HG03469 (cell line): Measurements from ENCODE around the gene AKR7A3.
"Not testable (repeated sequence)": the region's sequence is repeated elsewhere in the genome, so short reads cannot be mapped to it uniquely, and the experiment has no call there.

ENCODE experiments used
- ATAC-seq: cut with Tn5 transposase; IDR thresholded peaks from one replicate; pipeline ENCODE4 v1.9.1; 2021; ENCODE audit warnings: mild to moderate bottlenecking, moderate library complexity, moderate number of reproducible peaks; ENCODE audit not compliant: unreplicated experiment

Gene AKR7A3

DNA sequence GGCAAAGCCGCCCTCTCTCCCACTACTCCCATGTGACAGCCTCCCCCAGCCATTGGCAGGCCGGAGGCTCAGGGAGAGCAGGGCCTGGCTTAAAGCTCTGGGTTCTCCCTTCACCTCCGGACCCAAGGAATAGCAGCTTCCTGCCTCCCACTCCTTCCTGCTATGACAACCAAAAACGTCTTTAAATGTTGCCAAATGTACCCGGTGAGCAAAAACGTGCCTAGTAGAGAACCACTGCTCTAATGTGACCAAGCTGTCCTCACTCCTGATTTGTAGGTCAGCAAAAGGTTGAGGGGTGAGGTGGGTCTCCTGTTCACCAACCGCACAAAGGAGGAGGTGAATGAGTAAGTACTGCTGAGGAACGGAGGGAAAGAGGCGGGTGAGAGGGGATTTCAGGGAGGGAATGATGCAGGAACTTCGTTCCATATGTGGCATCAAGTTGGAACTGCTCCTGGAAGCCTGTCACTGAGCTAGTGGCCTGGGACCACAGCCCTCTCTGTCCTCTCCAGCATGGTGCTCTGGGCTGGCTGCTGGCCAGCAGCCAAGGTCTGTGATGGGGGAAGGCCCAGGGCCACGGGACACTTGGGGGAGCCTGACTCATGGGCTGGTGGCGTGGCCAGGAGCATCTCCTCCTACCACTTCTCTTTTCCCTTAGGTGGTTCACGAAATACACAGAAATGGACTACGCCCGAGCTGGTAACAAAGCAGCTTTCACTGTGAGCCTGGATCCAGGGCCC is 31.2 kb downstream of the AKR7A3 start:
- no peak for ATAC-seq

- not testable (repeated sequence) for ATAC-seq
These were observed 32.3 kb downstream of the AKR7A3 start for GRCh38 chr1:19256301-19256700.

- ATAC-seq: no peak
These were observed 33.3 kb downstream of the AKR7A3 start for GRCh38 chr1:19255288-19255687.

GRCh38 chr1:19254416-19254815 is 34.2 kb downstream of the AKR7A3 start:
- ATAC-seq: no peak

- peak; percentile 64 for ATAC-seq
These were observed 37.0 kb downstream of the AKR7A3 start, which contains the start of the genes EMC1 and MRTO4 for GRCh38 chr1:19251305-19252196. EMC1 (minus strand) TSS chr1:19251524; CDS start chr1:19251509, 15 bp downstream. MRTO4 (plus strand) TSS chr1:19251805; CDS start chr1:19251836, 31 bp downstream.

- ATAC-seq: no peak
These were observed 37.8 kb downstream of the AKR7A3 start for GRCh38 chr1:19250629-19251304.

GRCh38 chr1:19240673-19241538 is 47.7 kb downstream of the AKR7A3 start:
- ATAC-seq: no peak

DNA sequence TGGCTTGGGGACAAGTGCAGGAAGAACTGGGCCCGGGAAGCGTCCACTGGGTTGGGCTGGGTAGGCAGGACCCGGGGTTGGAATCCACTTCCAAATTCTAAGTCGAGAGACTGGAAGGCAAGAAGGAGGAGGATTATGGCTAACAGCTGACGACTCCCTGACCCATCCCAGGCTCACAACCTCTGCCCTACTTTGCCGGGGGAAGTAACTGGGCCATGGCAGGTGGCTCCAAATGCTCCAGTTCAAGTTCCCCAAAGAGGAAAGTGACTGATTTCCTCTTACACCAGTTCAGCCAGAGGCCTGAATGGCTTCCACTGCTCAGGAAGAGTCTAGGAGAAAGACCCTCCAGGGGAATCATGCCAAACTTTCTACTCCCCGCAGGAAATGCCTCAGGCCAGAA is 48.7 kb downstream of the AKR7A3 start:
- no peak for ATAC-seq

- no peak for ATAC-seq
These were observed 54.3 kb downstream of the AKR7A3 start for GRCh38 chr1:19234224-19234623.
